Neural cell (in vitro differentiated cells): ENCODE measurements around the gene ANKS1B.

Source experiments
- EZH2 ChIP-seq: fragments of 200-600, 300-800 bp; shearing (Covaris generic), sonication (generic); IDR thresholded peaks from 2 replicates; pipeline ENCODE4 v1.6.1; 2014; ENCODE audit warnings: antibody characterized with exemption, low read length, borderline replicate concordance, mild to moderate bottlenecking; ENCODE audit not compliant: insufficient read depth, poor library complexity, severe bottlenecking
- TAF1 ChIP-seq: IDR thresholded peaks from 2 replicates; pipeline ENCODE4 v1.6.1; 2012; ENCODE audit warnings: low read depth
- TF ChIP-seq, protein P1 (sequence below): fragments of 450-650 bp; IDR thresholded peaks from 2 replicates; pipeline ENCODE4 v1.5.1; 2014; ENCODE audit warnings: antibody characterized with exemption, mild to moderate bottlenecking, moderate library complexity; ENCODE audit not compliant: poor library complexity, severe bottlenecking

DNA sequence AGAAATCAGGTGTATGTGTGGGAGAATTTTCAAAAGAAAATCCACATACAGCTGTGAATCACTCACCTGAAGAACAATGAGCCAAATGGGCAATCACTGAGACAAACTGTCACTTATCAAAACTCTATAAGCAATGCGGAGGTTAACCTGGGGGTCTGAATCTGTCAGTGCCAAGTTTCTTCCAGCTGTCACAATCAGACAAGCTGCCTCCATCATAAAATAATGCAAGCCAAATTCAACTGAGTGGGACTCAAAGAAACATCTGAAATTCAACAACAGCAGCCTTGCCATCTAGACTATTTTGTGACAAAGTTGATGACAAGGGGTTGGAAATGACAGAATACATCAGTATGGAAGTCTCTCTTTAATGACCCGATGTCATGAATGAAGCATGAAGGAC is 276.9 kb downstream of the ANKS1B start:
- TF ChIP-seq, protein P1, sequence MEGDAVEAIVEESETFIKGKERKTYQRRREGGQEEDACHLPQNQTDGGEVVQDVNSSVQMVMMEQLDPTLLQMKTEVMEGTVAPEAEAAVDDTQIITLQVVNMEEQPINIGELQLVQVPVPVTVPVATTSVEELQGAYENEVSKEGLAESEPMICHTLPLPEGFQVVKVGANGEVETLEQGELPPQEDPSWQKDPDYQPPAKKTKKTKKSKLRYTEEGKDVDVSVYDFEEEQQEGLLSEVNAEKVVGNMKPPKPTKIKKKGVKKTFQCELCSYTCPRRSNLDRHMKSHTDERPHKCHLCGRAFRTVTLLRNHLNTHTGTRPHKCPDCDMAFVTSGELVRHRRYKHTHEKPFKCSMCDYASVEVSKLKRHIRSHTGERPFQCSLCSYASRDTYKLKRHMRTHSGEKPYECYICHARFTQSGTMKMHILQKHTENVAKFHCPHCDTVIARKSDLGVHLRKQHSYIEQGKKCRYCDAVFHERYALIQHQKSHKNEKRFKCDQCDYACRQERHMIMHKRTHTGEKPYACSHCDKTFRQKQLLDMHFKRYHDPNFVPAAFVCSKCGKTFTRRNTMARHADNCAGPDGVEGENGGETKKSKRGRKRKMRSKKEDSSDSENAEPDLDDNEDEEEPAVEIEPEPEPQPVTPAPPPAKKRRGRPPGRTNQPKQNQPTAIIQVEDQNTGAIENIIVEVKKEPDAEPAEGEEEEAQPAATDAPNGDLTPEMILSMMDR, result no peak
- TF ChIP-seq EZH2 (no peak), TAF1 (no peak)
